Thyroid gland (tissue), 4 donors: ENCODE data around the gene GRIN2A. TPM values are rescaled to one million over a fixed set of nuclear protein-coding genes. Genes with fewer than 3 reads are reported as not detected.

Experiments used
- DNase-seq, 2 donors: peaks; one replicate each; pipeline ENCODE4 v3.0.0-alpha.2; 2019
- H3K27ac ChIP-seq, 3 donors: fragments of 200-600 bp; sonication (generic); 1 replicate in 2 of 3; 2 replicates in 1 of 3; pipeline ENCODE4 v1.5.1; 2016 to 2019; ENCODE audit warnings: mild to moderate bottlenecking in 1 of 3, moderate library complexity in 1 of 3
- H3K27me3 ChIP-seq: fragments of 200-600 bp; sonication (generic); one replicate; pipeline ENCODE4 v1.5.1; 2019
- H3K36me3 ChIP-seq, 2 donors: fragments of 200-600 bp; sonication (generic); one replicate each; pipeline ENCODE4 v1.5.1; 2016 to 2019
- H3K4me1 ChIP-seq, 2 donors: fragments of 200-600 bp; sonication (generic); one replicate each; pipeline ENCODE4 v1.5.1; 2017 to 2019
- H3K4me3 ChIP-seq, 3 donors: fragments of 200-600 bp; sonication (generic); replicated peaks in 1 of 3; 1 replicate in 2 of 3; 2 replicates in 1 of 3; pipeline ENCODE4 v1.5.1; 2016; ENCODE audit warnings: mild to moderate bottlenecking in 1 of 3
- H3K9me3 ChIP-seq: fragments of 200-600 bp; sonication (generic); one replicate; pipeline ENCODE4 v1.5.1; 2017
- POLR2A ChIP-seq, 2 donors: fragments of 450-650 bp; IDR thresholded peaks; one replicate each; pipeline ENCODE4 v1.6.1; 2017; ENCODE audit warnings: antibody characterized with exemption in 2 of 2, mild to moderate bottlenecking in 2 of 2, moderate library complexity in 1 of 2
- WGBS, 2 donors: methylation state at CpG; one replicate each; pipeline ENCODE4 v1.1.5; 2017; 5-methylcytosine and 5-hydroxymethylcytosine counted together
- intact Hi-C: fragments of 100-400 bp; cut with DNase I; formaldehyde crosslinking; loops from one replicate; pipeline ENCODE4 v1.15.1; 2023
- total RNA-seq, 4 donors: library from RNA; depleted of rRNA; stranded (reverse); fragments of >200 nt; gene quantifications; one replicate each; pipeline ENCODE4 v1.2.3, GENCODE V29; 2016
- TF ChIP-seq, protein P1 (sequence below), 6 experiments: fragments of 200-600 bp in 3 of 6; fragments of 450-650 bp in 3 of 6; sonication (generic) in 3 of 6; IDR thresholded peaks; one replicate each; pipeline ENCODE4 v1.5.1; 2016 to 2019; ENCODE audit warnings: antibody characterized with exemption in 6 of 6, mild to moderate bottlenecking in 2 of 6, inconsistent platforms in 1 of 6, moderate library complexity in 1 of 6

GRIN2A gene
- total RNA-seq, 4 donors from 2014 or later = 0.11 to 1.3 (median 0.53) TPM

DNA sequence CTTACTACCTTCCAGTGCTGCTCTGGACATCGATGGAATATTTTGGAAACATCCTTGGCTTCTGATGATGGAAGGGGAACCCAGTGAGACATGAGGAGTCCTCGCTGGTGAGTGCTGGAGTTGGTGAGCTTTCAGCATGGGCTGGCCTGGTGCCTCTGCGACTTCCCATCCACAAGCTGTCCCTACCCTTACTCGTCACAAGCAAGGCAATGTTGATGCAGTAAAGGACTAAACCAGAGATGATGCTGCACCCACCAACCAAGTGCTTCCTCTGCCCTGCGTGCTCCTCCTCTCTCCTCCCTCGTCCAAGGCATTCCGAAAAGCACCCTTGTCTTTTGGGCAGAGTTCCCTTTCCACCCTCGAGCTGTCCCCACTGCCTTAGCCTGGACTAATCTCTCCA, 154.7 kb downstream of the GRIN2A start:
- 70 to 74% methylated on average over 6 to 8 of the region's 8 CpGs for WGBS, 2 donors
- Histone ChIP-seq H3K4me1 (no peaks in the 10 kb centered on the region), H3K9me3 (no peaks in the 10 kb centered on the region), H3K4me3 (no peak overlapping the region), H3K36me3 (no peaks in the 10 kb centered on the region), H3K27ac (no peak overlapping the region), H3K27me3 (no peaks in the 10 kb centered on the region)
- intact Hi-C loops = no loop called here
- DNase-seq = no peak
- TF ChIP-seq, protein P1, sequence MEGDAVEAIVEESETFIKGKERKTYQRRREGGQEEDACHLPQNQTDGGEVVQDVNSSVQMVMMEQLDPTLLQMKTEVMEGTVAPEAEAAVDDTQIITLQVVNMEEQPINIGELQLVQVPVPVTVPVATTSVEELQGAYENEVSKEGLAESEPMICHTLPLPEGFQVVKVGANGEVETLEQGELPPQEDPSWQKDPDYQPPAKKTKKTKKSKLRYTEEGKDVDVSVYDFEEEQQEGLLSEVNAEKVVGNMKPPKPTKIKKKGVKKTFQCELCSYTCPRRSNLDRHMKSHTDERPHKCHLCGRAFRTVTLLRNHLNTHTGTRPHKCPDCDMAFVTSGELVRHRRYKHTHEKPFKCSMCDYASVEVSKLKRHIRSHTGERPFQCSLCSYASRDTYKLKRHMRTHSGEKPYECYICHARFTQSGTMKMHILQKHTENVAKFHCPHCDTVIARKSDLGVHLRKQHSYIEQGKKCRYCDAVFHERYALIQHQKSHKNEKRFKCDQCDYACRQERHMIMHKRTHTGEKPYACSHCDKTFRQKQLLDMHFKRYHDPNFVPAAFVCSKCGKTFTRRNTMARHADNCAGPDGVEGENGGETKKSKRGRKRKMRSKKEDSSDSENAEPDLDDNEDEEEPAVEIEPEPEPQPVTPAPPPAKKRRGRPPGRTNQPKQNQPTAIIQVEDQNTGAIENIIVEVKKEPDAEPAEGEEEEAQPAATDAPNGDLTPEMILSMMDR (IDR thresholded peaks at IDR 0.05) = no peak
- TF ChIP-seq POLR2A (IDR thresholded peaks at IDR 0.05) = no peak

GRCh38 chr16:10026593-10026992, 155.6 kb downstream of the GRIN2A start:
- H3K27me3 ChIP-seq = no peaks in the 10 kb centered on the region

GRCh38 chr16:10022098-10022497, 160.1 kb downstream of the GRIN2A start:
- no peak for TF ChIP-seq POLR2A (IDR thresholded peaks at IDR 0.05)
- TF ChIP-seq, protein P1 (IDR thresholded peaks at IDR 0.05) = no peak
- Histone ChIP-seq H3K27me3 (no peaks in the 10 kb centered on the region), H3K4me1 (no peaks in the 10 kb centered on the region), H3K27ac (no peak overlapping the region), H3K4me3 (no peak overlapping the region), H3K36me3 (no peaks in the 10 kb centered on the region), H3K9me3 (no peaks in the 10 kb centered on the region)
- intact Hi-C loops = no loop called here
- WGBS, 2 donors = 93 to 94% methylated on average over 5 of the region's 5 CpGs
- DNase-seq = no peak

More at GRCh38 chr16:10026593-10026992, 155.6 kb downstream of the GRIN2A start:
- no peak for DNase-seq
- intact Hi-C loops = no loop called here
- Histone ChIP-seq H3K27ac (no peak overlapping the region), H3K9me3 (no peaks in the 10 kb centered on the region), H3K4me3 (no peak overlapping the region), H3K4me1 (no peaks in the 10 kb centered on the region), H3K36me3 (no peaks in the 10 kb centered on the region)
- 55 to 57% methylated on average over 5 of the region's 5 CpGs for whole genome bisulfite sequencing, 2 donors
- TF ChIP-seq, protein P1 (IDR thresholded peaks at IDR 0.05) = no peak
- no peak for TF ChIP-seq POLR2A (IDR thresholded peaks at IDR 0.05)

DNA sequence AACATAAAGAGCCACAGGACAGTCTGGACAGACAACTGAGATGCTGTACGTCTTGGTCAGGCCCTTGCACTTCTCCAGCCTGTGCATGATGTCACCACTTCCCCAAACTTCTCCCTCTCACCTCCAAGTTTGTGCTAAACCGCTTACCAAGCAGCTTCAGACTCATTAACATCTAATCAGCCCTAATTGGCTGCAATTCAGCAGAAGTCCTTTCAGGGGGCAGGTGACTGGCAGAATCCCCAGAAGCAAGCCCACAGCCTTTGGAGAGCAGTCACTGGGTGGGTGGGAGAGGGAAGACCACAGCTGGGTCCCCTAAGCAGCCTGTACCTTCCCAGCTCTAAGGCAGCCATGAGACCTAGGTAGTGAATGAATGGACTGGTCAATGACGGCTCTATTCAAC, 161.4 kb downstream of the GRIN2A start:
- Histone ChIP-seq H3K4me1 (no peaks in the 10 kb centered on the region), H3K27ac (no peak overlapping the region), H3K36me3 (no peaks in the 10 kb centered on the region), H3K9me3 (no peaks in the 10 kb centered on the region), H3K27me3 (no peaks in the 10 kb centered on the region), H3K4me3 (no peak overlapping the region)
- WGBS, 2 donors = 62 to 69% methylated on average over 3 of the region's 3 CpGs
- DNase-seq = no peak
- intact Hi-C loops = no loop called here
- TF ChIP-seq POLR2A (IDR thresholded peaks at IDR 0.05) = no peak
- TF ChIP-seq, protein P1 (IDR thresholded peaks at IDR 0.05) = no peak

GRCh38 chr16:10016752-10017151, 165.5 kb downstream of the GRIN2A start:
- Histone ChIP-seq H3K4me3 (no peak overlapping the region), H3K27ac (no peak overlapping the region), H3K4me1 (no peaks in the 10 kb centered on the region), H3K9me3 (no peaks in the 10 kb centered on the region), H3K27me3 (no peaks in the 10 kb centered on the region), H3K36me3 (no peaks in the 10 kb centered on the region)
- 56 to 63% methylated on average over 3 of the region's 3 CpGs for WGBS, 2 donors
- TF ChIP-seq, protein P1 (IDR thresholded peaks at IDR 0.05) = no peak
- no peak for TF ChIP-seq POLR2A (IDR thresholded peaks at IDR 0.05)
- intact Hi-C loops = no loop called here
- DNase-seq = no peak
